ENCODE results near the gene DNAH6.

DNA sequence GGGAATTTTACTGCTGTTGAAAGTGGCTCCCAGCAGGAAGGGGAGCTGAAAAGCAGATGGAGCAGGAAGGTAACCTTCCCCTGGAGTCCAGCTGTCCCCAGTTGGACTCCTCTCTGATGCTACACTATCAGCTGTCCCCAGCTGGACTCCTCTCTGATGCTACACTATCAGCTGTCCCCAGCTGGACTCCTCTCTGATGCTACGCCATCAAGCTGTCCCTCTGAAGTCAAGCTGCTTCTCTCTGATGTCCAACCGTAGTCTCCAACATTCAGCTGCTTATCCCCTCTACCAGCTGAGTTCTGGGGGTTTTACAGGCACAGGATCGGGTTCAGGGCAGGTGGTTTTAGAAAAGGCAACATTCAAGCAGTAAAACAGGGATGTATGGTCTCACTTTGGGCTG lies 37.4 kb upstream of the DNAH6 start:
- TF ChIP-seq EZH2 (IDR thresholded peaks at IDR 0.05): no peak
- TF ChIP-seq EZH2phosphoT487 (IDR thresholded peaks at IDR 0.05; ENCODE audit: borderline replicate concordance): no peak
- TF ChIP-seq POLR2AphosphoS5 (IDR thresholded peaks at IDR 0.05; ENCODE audit: low read depth, low read length): no peak
- TF ChIP-seq RAD21 (IDR thresholded peaks at IDR 0.05; ENCODE audit: low read depth): no peak
- TF ChIP-seq POLR2A (IDR thresholded peaks at IDR 0.05; ENCODE audit: borderline replicate concordance, extremely low read depth, insufficient read depth, insufficient read length): no peak
- TF ChIP-seq, protein P1, sequence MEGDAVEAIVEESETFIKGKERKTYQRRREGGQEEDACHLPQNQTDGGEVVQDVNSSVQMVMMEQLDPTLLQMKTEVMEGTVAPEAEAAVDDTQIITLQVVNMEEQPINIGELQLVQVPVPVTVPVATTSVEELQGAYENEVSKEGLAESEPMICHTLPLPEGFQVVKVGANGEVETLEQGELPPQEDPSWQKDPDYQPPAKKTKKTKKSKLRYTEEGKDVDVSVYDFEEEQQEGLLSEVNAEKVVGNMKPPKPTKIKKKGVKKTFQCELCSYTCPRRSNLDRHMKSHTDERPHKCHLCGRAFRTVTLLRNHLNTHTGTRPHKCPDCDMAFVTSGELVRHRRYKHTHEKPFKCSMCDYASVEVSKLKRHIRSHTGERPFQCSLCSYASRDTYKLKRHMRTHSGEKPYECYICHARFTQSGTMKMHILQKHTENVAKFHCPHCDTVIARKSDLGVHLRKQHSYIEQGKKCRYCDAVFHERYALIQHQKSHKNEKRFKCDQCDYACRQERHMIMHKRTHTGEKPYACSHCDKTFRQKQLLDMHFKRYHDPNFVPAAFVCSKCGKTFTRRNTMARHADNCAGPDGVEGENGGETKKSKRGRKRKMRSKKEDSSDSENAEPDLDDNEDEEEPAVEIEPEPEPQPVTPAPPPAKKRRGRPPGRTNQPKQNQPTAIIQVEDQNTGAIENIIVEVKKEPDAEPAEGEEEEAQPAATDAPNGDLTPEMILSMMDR (IDR thresholded peaks at IDR 0.05 in 2 of 3, conservative IDR thresholded peaks at IDR 0.05 in 1 of 3; ENCODE audit: borderline replicate concordance in 1 of 3, insufficient read depth in 1 of 3, low read depth in 2 of 3, low read length in 2 of 3): no peak
- TF ChIP-seq SIN3A (IDR thresholded peaks at IDR 0.05; ENCODE audit: low read depth): no peak
